Activated CD4-positive, CD25-positive, alpha-beta regulatory T cell treated with anti-CD3 and anti-CD28 coated beads, Interleukin-2, amount 50 U/mL, for 72 hours (primary cell): Measurements from ENCODE around the gene HOXC10.

Source experiments
- DNase-seq: peaks from one replicate; pipeline ENCODE4 v3.0.0; 2021

HOXC10 gene

DNA sequence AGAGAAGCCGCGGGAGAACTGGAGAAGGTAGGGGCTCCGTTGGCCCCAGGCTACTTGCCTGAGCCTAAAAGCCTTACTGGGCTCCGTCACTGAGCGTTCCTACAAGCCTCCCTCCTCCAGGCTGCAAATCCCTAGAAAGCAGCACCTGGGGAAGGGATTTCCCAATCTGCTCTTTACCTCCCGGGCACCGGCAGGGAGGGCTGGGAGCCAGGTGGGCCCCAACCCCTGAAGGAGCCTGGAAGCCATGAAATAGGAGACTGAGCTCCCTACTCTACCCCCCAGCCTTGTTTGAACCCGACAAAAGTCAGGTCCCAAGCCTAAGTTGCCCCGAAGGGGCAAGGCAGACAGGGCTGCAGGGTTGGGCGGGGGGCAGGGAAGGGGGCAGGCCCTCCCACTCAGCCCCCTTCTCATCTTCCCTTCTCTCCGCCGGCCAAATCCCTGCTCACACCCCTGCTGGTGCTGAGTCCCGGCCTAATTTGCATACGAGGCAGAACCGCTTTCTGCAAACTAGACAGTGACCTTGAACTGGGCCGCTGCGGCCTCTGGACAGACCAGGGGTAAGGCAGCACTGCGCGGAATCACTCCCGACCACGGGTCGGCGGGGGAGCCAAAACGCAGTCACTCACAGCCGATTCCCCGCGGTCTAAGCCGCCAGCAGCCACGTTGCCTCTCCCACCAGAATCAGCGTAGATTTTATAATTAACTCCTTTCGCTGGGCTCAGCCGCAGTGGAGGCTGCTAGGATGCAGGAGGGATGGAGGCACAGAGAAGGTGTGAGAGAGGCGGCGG lies 34.0 kb upstream of the HOXC10 start:
- no peak for DNase-seq

DNA sequence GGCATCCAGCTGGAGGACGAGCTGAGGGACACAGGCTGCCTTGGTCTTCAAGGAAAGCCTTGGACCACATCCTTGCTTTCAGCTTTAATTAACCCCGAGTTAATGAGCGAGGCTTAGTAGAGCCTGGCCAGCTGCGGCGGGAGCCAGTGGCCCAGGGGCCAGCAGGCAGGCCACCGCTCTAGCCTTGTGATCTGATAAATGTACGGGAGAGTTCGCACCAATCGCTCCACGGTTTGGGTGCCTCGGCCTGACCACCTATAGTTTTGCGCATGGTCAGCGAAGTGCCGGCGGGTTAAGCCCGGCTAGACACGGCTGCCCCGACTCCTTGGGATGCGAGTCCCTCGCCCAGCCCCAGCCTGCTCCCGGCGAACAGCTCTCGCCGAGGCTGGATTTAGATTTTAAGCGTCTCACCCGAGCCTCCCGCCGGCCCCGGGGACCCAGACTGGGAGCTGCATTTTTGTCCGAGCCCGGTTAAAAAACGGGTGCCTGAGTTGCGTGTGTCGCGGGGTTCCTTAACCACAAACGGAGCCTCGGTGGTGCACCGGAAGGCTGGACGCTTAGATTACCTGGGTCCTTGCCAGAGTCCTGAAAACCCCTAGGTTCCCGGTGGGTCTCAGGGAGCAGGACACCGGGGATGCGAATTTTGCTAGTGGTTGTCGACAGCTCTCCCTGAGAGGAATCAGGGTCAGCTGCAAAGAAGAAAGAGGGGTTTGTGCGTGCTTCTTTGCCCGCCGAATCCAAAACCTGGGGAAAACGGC lies 33.2 kb upstream of the HOXC10 start:
- no peak for DNase-seq

DNA sequence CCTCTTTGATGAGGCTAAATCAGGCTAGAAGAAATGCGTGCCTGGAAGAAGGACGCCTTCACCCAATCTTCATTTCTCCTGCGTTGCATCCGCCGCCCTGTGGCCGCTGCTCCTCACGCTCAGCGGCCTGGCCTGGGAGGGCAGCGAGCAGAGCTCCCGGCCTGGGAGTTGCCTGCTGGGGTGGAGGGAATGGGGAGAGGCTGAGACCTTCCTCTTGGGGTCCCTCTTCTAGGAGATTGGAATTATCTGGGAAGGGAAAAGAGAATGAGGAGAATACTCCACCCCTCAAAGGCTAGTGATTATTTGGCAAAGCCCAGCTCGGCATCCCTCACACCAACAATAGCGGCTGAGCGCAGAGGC lies 32.6 kb upstream of the HOXC10 start:
- DNase-seq, result no peak

DNA sequence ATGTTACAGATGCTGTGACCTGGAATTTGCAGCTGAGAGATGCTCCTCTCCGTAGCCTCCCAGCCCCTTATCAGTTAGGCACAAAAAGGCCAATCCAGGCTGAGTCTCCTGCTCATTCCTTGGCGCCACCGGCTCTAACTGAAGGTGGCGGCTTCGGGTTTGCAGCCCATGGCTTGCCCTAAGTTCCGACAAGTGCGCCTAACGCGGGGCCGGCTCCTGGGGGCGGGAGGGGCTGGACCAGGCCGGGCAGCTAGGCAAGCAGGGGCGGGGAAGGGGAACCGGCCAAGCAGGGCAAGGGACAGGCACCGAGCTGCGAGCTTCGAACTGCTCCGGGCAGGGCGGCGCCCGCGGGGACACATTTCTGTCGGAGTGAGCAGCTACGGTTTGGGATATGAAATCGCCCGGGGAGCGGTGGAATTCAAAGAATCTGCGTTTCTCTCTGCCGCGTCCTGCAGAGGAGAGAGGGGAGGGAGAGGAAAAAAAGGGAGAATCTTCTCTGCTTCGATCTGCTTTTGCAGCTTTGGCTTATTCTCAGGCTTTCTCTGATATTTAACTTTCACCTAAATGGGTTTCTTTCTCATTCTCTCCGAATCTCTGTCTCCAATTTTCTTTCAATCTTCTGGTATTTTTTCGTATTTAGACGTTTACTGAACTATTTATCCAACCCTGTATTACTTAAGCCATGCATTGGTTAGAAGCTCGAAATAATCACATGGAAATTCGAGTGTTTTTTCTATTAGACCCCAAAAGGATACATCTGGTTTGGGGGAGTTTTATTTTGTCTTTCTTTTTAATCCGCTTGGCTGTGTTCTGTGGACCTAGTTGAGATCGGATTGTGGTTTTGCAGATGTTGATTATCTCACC lies 31.8 kb upstream of the HOXC10 start:
- DNase-seq, result no peak

DNA sequence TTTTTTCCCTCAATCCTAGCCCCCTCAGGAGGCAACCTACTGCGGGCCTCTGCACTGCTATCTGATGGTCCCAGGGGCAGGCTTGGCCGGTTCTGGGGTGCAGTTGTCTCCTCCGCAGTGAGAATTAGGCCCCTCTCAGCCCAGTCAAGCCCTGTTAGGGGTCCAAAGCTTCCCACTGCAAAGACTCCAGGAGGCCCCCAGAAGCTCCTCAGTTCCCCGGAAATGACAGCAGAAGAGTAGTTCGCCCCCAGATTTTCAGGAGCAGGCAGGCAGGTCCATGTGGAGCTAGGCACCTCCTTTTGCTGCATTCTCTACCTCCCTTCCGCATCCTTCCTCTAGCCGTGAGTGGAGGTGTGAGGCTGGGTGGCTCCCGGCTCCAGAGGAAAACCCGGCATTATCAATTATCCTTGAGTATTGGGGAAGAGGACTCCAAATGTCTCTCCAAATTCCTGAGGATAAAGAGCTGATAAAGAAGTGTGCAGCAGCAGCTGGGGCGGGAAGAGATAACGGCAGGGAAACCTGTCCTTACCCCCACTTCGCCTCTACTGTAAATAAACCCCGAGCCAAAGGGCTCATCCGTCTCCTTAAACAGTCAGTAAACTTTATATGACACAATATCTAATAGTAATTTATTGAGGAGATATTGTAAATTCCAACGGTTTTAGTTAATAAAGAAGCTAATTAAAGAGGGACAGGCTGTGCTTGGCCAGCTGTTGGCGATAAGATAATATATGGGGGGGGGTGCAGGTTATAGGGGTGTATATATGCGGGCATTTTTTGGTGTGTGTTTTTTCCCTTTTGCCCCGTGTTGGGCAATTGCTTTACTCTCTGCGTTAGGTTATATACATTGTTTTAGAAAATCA lies 30.9 kb upstream of the HOXC10 start:
- DNase-seq, result no peak

DNA sequence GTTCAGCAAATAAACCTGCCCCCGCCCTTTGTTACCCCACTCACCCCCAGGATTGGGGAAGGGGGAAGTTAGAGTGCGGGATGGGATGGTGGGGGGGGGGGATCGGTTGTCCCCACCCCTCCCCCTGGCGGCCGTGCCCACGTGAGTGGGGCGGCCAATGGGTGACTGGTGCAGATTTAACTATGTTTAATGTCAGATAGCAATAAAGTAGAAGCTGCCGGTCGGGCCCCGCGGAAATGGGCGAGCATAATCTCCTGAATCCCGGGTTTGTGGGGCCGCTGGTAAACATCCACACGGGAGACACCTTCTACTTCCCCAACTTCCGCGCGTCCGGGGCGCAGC lies 30.3 kb upstream of the HOXC10 start, which contains the start of gene HOXC12:
HOXC12 (plus strand) TSS at position 210 of the 342 bp plus-strand sequence; CDS start at position 237, 27 bp downstream.
- no peak for DNase-seq

DNA sequence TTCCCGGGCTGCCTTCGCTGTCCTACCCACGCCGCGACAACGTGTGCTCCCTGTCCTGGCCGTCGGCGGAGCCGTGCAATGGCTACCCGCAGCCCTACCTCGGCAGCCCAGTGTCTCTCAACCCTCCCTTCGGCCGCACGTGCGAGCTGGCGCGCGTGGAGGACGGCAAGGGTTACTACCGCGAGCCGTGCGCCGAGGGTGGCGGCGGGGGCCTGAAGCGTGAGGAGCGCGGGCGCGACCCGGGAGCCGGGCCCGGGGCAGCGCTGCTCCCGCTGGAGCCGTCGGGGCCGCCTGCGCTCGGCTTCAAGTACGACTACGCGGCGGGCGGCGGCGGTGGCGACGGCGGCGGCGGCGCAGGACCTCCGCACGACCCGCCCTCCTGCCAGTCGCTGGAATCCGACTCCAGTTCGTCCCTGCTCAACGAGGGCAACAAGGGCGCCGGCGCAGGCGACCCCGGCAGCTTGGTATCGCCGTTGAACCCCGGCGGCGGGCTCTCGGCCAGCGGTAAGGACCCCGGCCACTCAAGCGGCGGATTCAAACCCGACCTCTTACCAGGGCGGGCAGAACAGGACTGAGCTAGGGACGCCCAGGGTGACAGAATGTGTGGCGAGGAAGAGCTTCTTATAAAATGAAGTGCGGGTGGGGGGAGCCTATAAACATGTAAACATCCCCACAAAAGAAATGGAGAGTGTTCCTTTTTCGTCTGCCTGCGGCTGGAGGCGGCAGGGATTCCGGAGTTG lies 29.7 kb upstream of the HOXC10 start:
- DNase-seq, result no peak

DNA sequence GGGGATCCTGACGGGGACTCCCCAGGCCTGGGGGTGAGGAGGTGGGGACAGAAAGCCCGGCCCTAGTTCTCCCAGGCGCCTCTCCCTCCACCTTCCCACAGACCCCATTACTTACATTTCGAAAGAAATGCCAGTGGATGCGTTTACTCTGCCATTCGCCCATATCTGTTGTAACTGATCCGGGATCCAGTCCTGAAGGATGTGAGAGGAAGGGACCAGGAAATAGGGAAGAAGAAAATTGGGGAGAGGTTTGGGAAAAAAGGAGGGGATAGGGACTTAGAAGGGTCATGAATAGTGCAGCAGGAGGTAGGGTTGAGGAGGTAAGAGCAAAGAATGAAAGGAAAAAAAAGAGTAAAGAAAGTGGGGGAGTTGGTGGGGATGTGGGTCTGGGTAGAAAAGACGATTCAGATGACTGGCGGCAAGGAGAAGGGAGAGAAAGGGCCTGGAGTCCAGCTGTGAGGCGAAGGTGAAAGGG lies 29.1 kb upstream of the HOXC10 start:
- no peak for DNase-seq

DNA sequence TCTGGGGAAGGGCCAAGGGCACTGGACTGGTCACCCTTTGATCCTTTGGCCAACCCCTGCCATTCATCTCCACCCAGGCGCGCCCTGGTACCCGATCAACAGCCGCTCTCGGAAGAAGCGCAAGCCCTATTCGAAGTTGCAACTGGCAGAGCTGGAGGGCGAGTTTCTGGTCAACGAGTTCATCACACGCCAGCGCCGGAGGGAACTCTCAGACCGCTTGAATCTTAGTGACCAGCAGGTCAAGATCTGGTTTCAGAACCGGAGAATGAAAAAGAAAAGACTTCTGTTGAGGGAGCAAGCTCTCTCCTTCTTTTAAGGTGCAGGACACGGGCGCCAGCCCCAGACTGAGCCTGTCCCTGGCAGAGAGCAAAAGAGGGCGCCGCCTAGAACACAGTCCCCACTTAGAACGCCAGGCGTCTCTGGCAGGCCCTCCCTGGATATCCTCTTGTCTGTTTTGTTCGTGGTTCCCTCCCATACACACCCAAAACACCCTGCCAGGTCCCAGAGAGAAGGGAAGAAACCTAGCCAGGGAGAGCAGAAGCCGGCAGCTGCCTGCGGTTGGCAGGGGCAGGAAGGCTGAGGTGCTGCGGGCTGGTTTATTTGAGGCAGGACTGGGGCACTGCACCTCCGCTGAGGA lies 28.6 kb upstream of the HOXC10 start:
- no peak for DNase-seq

DNA sequence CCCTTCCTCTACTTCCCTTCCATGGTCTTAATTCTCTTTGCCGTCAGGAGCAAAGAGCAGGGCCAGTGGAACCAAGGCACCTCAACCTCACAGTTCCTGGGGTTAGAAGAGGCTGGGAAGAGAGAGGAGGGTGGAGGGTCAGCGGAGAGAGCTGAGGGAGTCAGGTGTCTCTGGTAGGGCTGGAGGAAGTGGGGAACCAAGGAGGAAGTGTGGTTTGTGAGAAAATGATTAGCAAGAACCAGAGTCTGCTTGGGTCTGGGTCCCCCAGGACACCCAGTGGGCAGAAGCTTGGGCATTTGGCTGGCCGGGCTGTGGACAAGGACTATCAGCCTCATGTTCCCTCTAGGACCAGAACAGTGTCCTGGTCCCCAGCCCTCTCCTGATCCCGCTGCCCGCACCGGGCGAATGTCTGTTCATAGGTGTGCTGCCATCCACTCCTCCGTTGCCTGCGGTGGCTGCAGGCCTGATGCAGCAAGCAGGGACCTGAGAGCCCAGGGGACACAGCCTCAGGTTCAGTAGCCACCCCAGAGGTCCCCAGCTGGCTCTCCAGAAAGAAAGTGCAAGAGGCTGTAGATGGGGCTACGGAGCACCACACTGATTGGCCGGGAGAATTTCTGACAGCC lies 27.9 kb upstream of the HOXC10 start:
- no peak for DNase-seq

DNA sequence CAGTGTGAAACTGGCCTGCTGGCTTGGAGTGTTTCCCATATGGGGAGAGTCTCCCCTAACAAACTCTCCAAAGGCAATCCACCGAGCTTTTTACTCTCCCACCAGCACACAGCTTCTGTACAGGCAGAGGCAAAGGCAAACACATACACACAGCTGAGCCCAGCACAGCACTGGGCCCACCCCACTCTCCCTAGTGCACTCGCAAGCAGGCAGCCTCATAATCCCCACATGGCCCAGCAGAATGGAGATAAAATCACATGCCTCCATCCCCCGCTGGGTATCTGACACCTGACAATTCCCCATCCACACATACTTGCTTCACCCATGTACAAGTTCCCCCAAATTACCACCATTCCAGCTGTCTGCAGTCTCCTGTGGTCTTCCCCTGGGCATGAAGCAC lies 26.8 kb upstream of the HOXC10 start:
- DNase-seq, result no peak

DNA sequence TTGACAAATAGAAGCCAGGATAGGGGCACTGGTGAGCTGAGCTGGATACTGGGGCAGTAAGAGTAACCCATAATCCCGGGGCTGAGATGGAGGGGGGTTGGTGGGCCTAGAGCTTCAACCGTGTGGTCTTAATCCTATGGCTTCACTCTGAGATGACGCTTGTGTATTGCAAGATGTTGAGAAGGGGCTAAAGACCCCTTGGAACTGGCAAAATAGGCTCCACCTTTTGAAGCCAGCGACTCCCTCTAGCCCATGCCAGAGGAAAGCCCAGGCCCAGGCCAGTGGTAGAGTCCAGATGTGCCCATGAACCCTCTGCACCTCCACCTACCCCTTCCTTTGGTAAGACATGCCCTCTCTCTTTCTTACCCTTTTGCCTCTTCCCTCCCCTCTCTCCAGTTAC lies 25.6 kb upstream of the HOXC10 start:
- no peak for DNase-seq

DNA sequence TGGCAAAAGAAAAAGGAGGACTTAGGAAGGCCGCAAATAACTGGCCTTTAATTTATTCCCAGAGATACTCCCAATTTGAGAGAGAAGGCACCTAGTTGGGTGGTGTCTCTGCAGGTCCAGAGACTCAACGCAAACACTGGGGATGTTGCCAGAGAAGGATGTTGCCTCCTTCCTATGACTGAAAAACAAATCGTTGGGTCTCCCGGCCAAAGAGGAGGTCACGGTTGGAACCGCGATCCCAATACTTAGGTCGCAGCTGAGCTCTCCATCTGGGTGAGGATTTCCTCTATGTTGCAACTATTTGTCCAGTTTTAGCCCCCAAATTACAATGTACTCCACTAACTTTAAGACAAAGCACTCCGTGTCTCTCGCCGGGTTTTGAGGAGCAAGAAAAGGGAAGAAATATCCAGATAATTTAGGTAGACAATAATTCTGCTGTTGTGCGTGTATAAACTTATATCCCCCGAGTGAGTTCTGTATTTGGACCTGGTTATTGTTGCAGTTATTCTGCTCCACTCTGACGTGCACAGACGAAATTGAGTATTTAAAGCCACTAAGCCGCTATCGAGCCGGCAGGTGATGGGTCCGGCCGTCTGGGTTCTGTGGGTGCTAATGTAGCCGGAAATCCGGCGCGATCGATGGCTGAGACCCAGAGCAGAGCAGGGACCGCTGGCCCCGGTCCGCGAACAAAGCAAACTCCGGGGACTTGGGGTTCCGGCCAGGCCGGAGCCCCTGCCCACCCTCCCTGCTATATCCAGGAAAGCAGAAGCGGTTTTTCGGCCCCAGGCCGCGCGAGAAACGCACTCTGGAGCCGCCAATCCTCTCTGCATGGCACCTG lies 24.5 kb upstream of the HOXC10 start:
- no peak for DNase-seq

- DNase-seq, result no peak
Observed at GRCh38 chr12:53961025-53961761, 23.8 kb upstream of the HOXC10 start.

- no peak for DNase-seq
Observed at GRCh38 chr12:53963005-53963404, 21.9 kb upstream of the HOXC10 start.

- no peak for DNase-seq
Observed at GRCh38 chr12:53963434-53964314, 21.3 kb upstream of the HOXC10 start.

- DNase-seq, result no peak
Observed at GRCh38 chr12:53964315-53964713, 20.6 kb upstream of the HOXC10 start.
